Type B pancreatic cell (in vitro differentiated cells): ENCODE results near the gene C1orf87. TPM values are rescaled to one million over a fixed set of nuclear protein-coding genes. Genes with fewer than 3 reads are reported as not detected.

ENCODE experiments used
- DNase-seq: peaks from one replicate; pipeline ENCODE4 v3.0.0; 2021; ENCODE audit warnings: mixed read lengths; ENCODE audit not compliant: unreplicated experiment; ENCODE audit errors: extremely low spot score
- H3K27ac Mint-ChIP-seq: 2 replicates; pipeline ENCODE4 v1.8.0; 2021; ENCODE audit warnings: mild to moderate bottlenecking, mixed read lengths
- H3K27me3 Mint-ChIP-seq: 2 replicates; pipeline ENCODE4 v1.8.0; 2021; ENCODE audit warnings: mixed read lengths
- H3K36me3 Mint-ChIP-seq: 2 replicates; pipeline ENCODE4 v1.8.0; 2021; ENCODE audit warnings: mixed read lengths
- H3K4me1 Mint-ChIP-seq: one replicate; pipeline ENCODE4 v1.8.0; 2021; ENCODE audit warnings: mixed read lengths; ENCODE audit not compliant: unreplicated experiment
- H3K4me3 Mint-ChIP-seq: 2 replicates; pipeline ENCODE4 v1.8.0; 2021; ENCODE audit warnings: mild to moderate bottlenecking, mixed read lengths
- H3K9me3 Mint-ChIP-seq: 2 replicates; pipeline ENCODE4 v1.8.0; 2021; ENCODE audit warnings: mixed read lengths
- total RNA-seq: library from RNA; stranded (reverse); gene quantifications from 2 replicates; pipeline ENCODE4 v1.2.1, GENCODE V29; 2021; ENCODE audit warnings: low replicate concordance
- TF ChIP-seq, protein P1 (sequence below): fragments of 200-600 bp; sonication (generic); conservative IDR thresholded peaks from 2 replicates; pipeline ENCODE4 v1.5.0; 2021; ENCODE audit warnings: antibody characterized with exemption, mild to moderate bottlenecking

The C1orf87 gene
- total RNA-seq, 1 donor from 2014 or later = not detected

- no peak overlapping the region for H3K4me3 Mint-ChIP-seq
- no peaks in the 10 kb centered on the region for H3K4me1 Mint-ChIP-seq
- H3K27ac Mint-ChIP-seq = no peak overlapping the region
- H3K36me3 Mint-ChIP-seq = no peaks in the 10 kb centered on the region
- H3K27me3 Mint-ChIP-seq = no peaks in the 10 kb centered on the region
- TF ChIP-seq, protein P1, sequence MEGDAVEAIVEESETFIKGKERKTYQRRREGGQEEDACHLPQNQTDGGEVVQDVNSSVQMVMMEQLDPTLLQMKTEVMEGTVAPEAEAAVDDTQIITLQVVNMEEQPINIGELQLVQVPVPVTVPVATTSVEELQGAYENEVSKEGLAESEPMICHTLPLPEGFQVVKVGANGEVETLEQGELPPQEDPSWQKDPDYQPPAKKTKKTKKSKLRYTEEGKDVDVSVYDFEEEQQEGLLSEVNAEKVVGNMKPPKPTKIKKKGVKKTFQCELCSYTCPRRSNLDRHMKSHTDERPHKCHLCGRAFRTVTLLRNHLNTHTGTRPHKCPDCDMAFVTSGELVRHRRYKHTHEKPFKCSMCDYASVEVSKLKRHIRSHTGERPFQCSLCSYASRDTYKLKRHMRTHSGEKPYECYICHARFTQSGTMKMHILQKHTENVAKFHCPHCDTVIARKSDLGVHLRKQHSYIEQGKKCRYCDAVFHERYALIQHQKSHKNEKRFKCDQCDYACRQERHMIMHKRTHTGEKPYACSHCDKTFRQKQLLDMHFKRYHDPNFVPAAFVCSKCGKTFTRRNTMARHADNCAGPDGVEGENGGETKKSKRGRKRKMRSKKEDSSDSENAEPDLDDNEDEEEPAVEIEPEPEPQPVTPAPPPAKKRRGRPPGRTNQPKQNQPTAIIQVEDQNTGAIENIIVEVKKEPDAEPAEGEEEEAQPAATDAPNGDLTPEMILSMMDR = no peak
- no peak for DNase-seq
- H3K9me3 Mint-ChIP-seq = no peaks in the 10 kb centered on the region
Measured at GRCh38 chr1:60010690-60011089, 62.9 kb downstream of the C1orf87 start.

- TF ChIP-seq, protein P1 = no peak
- no peak for DNase-seq
- H3K9me3 Mint-ChIP-seq = no peaks in the 10 kb centered on the region
- H3K36me3 Mint-ChIP-seq = no peaks in the 10 kb centered on the region
- H3K4me3 Mint-ChIP-seq = no peak overlapping the region
- no peaks in the 10 kb centered on the region for H3K27me3 Mint-ChIP-seq
- H3K4me1 Mint-ChIP-seq = peaks cover 3% of the 10 kb centered on the region
- H3K27ac Mint-ChIP-seq = no peak overlapping the region
Measured at GRCh38 chr1:60008500-60008899, 65.1 kb downstream of the C1orf87 start.

GRCh38 chr1:60000625-60001024 is 72.9 kb downstream of the C1orf87 start:
- Mint-ChIP-seq H3K27me3 (peaks cover 15% of the 10 kb centered on the region), H3K27ac (no peak overlapping the region), H3K36me3 (no peaks in the 10 kb centered on the region), H3K4me1 (peaks cover 8% of the 10 kb centered on the region), H3K4me3 (no peak overlapping the region), H3K9me3 (no peaks in the 10 kb centered on the region)
- TF ChIP-seq, protein P1 = no peak
- DNase-seq = no peak

DNA sequence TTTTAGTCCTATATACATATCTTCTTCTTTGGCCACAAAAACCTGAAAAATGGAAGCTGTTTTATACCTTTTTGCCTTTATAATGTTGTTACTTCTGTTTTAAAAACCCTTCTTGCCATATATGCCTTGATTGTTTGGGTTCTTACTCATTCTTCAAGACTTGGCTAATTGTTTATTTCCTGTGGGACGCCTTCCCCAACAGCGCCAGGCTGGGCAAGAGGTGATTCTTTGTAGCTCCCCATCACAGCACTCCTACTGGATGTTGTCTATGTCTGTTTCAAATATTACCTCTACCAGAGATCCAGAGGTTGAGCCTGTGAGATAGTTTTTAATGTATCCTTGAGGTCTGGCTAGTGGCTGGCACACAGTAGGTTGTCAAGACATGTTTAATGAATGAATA is 73.8 kb downstream of the C1orf87 start:
- TF ChIP-seq, protein P1 = no peak
- H3K27ac Mint-ChIP-seq = no peak overlapping the region
- H3K4me3 Mint-ChIP-seq = no peak overlapping the region
- H3K27me3 Mint-ChIP-seq = peaks cover 15% of the 10 kb centered on the region
- no peak for DNase-seq
- no peaks in the 10 kb centered on the region for H3K36me3 Mint-ChIP-seq
- H3K4me1 Mint-ChIP-seq = peaks cover 13% of the 10 kb centered on the region
- no peaks in the 10 kb centered on the region for H3K9me3 Mint-ChIP-seq

GRCh38 chr1:59999006-59999405 is 74.6 kb downstream of the C1orf87 start:
- peaks cover 17% of the 10 kb centered on the region for H3K4me1 Mint-ChIP-seq
- peaks cover 20% of the 10 kb centered on the region for H3K27me3 Mint-ChIP-seq
- H3K27ac Mint-ChIP-seq = no peak overlapping the region
- H3K9me3 Mint-ChIP-seq = no peaks in the 10 kb centered on the region
- H3K36me3 Mint-ChIP-seq = no peaks in the 10 kb centered on the region
- TF ChIP-seq, protein P1 = no peak
- DNase-seq = no peak
- H3K4me3 Mint-ChIP-seq = no peak overlapping the region
